ENCODE data around the gene MT1F. TPM values are rescaled to one million over a fixed set of nuclear protein-coding genes. Genes with fewer than 3 reads are reported as not detected.

MT1F gene
- total RNA-seq, 4 donors from 2014 or later: 5.6 to 16.6 (median 12.9) TPM

- no peak for DNase-seq (ENCODE audit: low spot score in 2 of 2)
- Histone ChIP-seq H3K4me1 (peaks cover 36% of the 10 kb centered on the region), H3K27ac (no peak overlapping the region)
Measured at GRCh38 chr16:56689171-56689570, 31.4 kb downstream of the MT1F start.

GRCh38 chr16:56690420-56691122 is 32.8 kb downstream of the MT1F start:
- Histone ChIP-seq H3K4me1 (peaks cover 25% of the 10 kb centered on the region), H3K36me3 (no peaks in the 10 kb centered on the region), H3K27me3 (no peaks in the 10 kb centered on the region), H3K27ac (no peak overlapping the region), H3K9me3 (no peaks in the 10 kb centered on the region), H3K4me3 (no peak overlapping the region)
- DNase-seq (ENCODE audit: low spot score in 2 of 2): no peak
- TF ChIP-seq CTCF (IDR thresholded peaks at IDR 0.05): no peak
- TF ChIP-seq POLR2A (IDR thresholded peaks at IDR 0.05): no peak
- TF ChIP-seq POLR2AphosphoS5 (IDR thresholded peaks at IDR 0.05): no peak
- no peak for TF ChIP-seq EP300 (IDR thresholded peaks at IDR 0.05)
- 62% methylated on average over 3 of the region's 4 CpGs for WGBS

More at GRCh38 chr16:56689171-56689570, 31.4 kb downstream of the MT1F start:
- no peak for TF ChIP-seq POLR2A (IDR thresholded peaks at IDR 0.05)
- TF ChIP-seq CTCF (IDR thresholded peaks at IDR 0.05): no peak
- no peak for TF ChIP-seq EP300 (IDR thresholded peaks at IDR 0.05)
- Histone ChIP-seq H3K36me3 (no peaks in the 10 kb centered on the region), H3K4me3 (no peak overlapping the region), H3K9me3 (no peaks in the 10 kb centered on the region), H3K27me3 (no peaks in the 10 kb centered on the region)
- 66% methylated on average over 3 of the region's 3 CpGs for WGBS

GRCh38 chr16:56691885-56692284 is 34.1 kb downstream of the MT1F start:
- Histone ChIP-seq H3K4me1 (peaks cover 21% of the 10 kb centered on the region), H3K27me3 (no peaks in the 10 kb centered on the region)
- WGBS: no CpG with 5 or more reads among the region's 4 CpGs

GRCh38 chr16:56695246-56695645 is 37.5 kb downstream of the MT1F start:
- H3K4me3 ChIP-seq: no peak overlapping the region
- H3K4me1 ChIP-seq: peaks cover 15% of the 10 kb centered on the region
- H3K9me3 ChIP-seq: no peaks in the 10 kb centered on the region
- no peaks in the 10 kb centered on the region for H3K27me3 ChIP-seq
- no peaks in the 10 kb centered on the region for H3K36me3 ChIP-seq
- WGBS: no CpG with 5 or more reads among the region's 1 CpG
- no peak for TF ChIP-seq CTCF (IDR thresholded peaks at IDR 0.05)
- no peak for TF ChIP-seq EP300 (IDR thresholded peaks at IDR 0.05)
- TF ChIP-seq POLR2A (IDR thresholded peaks at IDR 0.05): no peak
- TF ChIP-seq POLR2AphosphoS5 (IDR thresholded peaks at IDR 0.05): no peak
- peak in 1 of 2 donors; percentile 58 for DNase-seq (ENCODE audit: low spot score in 2 of 2)
- no peak overlapping the region for H3K27ac ChIP-seq

More at GRCh38 chr16:56691885-56692284, 34.1 kb downstream of the MT1F start:
- Histone ChIP-seq H3K9me3 (no peaks in the 10 kb centered on the region), H3K36me3 (no peaks in the 10 kb centered on the region), H3K4me3 (no peak overlapping the region), H3K27ac (no peak overlapping the region)
- DNase-seq (ENCODE audit: low spot score in 2 of 2): peak in 1 of 2 donors; percentile 61
- TF ChIP-seq POLR2A (IDR thresholded peaks at IDR 0.05): no peak
- peak in 2 of 3 donors; percentile 24 to 34 for TF ChIP-seq POLR2AphosphoS5 (IDR thresholded peaks at IDR 0.05)

GRCh38 chr16:56697456-56698155 is 39.8 kb downstream of the MT1F start:
- Histone ChIP-seq H3K27me3 (no peaks in the 10 kb centered on the region), H3K4me1 (peaks cover 13% of the 10 kb centered on the region), H3K27ac (no peak overlapping the region), H3K4me3 (no peak overlapping the region), H3K36me3 (no peaks in the 10 kb centered on the region), H3K9me3 (no peaks in the 10 kb centered on the region)
- no peak for DNase-seq (ENCODE audit: low spot score in 2 of 2)
- WGBS: 93% methylated on average over 5 of the region's 5 CpGs
- TF ChIP-seq POLR2AphosphoS5 (IDR thresholded peaks at IDR 0.05): no peak
- TF ChIP-seq POLR2A (IDR thresholded peaks at IDR 0.05): no peak
- TF ChIP-seq CTCF (IDR thresholded peaks at IDR 0.05): no peak
- no peak for TF ChIP-seq EP300 (IDR thresholded peaks at IDR 0.05)

All from suprapubic skin (tissue), 4 donors.